Left ventricle myocardium inferior (tissue), 1 donor: Measurements from ENCODE around the gene MAGI1. TPM values are rescaled to one million over a fixed set of nuclear protein-coding genes. Genes with fewer than 3 reads are reported as not detected.
"Not testable (repeated sequence)": the region's sequence is repeated elsewhere in the genome, so short reads cannot be mapped to it uniquely, and the experiment has no call there.

Experiments used
- DNase-seq: peaks from one replicate; pipeline ENCODE4 v3.0.0-alpha.2; 2020
- H3K27ac ChIP-seq: fragments of 200-600 bp; replicated peaks from 2 replicates; pipeline ENCODE4 v1.8.0; 2021
- H3K27me3 ChIP-seq: fragments of 200-600 bp; 2 replicates; pipeline ENCODE4 v1.8.0; 2021; ENCODE audit warnings: low read depth
- H3K36me3 ChIP-seq: fragments of 200-600 bp; 2 replicates; pipeline ENCODE4 v1.8.0; 2021
- H3K4me1 ChIP-seq: fragments of 200-600 bp; 2 replicates; pipeline ENCODE4 v1.8.0; 2021
- H3K4me3 ChIP-seq: fragments of 200-600 bp; 2 replicates; pipeline ENCODE4 v1.8.0; 2021; ENCODE audit warnings: mild to moderate bottlenecking, moderate library complexity
- H3K9me3 ChIP-seq: fragments of 200-600 bp; replicated peaks from 2 replicates; pipeline ENCODE4 v1.8.0; 2021
- intact Hi-C: fragments of 100-400 bp; cut with micrococcal nuclease; formaldehyde crosslinking; loops from one replicate; pipeline ENCODE4 v1.11.0; 2022
- total RNA-seq: library from RNA; stranded (reverse); fragmentation: NEBNext Ultra II Directional; extraction: Animal tissue kit (Norgen Biotek cat#: 25700); gene quantifications from one replicate; pipeline ENCODE4 v1.2.1, GENCODE V29; 2021
- TF ChIP-seq, protein P1 (sequence below): fragments of 200-600 bp; IDR thresholded peaks from 2 replicates; pipeline ENCODE4 v1.8.0; 2021; ENCODE audit warnings: antibody characterized with exemption, mild to moderate bottlenecking, borderline replicate concordance
- donor health status: DM: no; HTN: yes; CAD: no; lungs with severe emphysema.

MAGI1 gene
- total RNA-seq, 1 donor from 2014 or later, result 36.6 TPM

DNA sequence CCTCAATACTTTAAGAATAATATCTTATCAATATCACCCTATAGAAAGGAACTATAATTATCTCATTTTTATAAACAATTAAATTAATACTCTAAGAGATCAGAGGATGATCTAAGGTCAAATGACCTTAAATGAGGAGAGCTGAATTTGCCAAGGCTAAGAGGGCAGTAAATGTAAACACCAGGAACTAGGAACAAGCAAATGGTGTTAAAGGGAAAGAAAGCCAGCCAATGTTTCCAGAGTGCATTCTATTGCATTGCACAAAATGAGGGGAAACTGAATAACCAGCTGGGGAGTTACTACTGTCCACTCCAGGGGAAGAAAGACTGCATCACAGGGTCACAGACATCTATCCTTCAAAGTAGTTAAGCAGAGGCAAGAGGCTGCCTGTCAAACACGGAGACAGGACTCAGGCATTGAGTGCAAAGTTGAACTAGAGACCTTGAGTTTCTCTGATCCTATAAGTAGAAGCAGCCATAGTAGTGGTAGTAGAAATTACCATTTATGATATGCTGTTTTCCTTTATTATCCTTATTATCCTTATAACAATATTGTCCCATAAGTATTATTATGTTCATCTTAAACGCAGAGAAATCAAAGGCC is 466.4 kb downstream of the MAGI1 start:
- DNase-seq, result no peak
- intact Hi-C loops, result no loop called here
- H3K4me1 ChIP-seq, result peaks cover 50% of the 10 kb centered on the region
- TF ChIP-seq, protein P1, sequence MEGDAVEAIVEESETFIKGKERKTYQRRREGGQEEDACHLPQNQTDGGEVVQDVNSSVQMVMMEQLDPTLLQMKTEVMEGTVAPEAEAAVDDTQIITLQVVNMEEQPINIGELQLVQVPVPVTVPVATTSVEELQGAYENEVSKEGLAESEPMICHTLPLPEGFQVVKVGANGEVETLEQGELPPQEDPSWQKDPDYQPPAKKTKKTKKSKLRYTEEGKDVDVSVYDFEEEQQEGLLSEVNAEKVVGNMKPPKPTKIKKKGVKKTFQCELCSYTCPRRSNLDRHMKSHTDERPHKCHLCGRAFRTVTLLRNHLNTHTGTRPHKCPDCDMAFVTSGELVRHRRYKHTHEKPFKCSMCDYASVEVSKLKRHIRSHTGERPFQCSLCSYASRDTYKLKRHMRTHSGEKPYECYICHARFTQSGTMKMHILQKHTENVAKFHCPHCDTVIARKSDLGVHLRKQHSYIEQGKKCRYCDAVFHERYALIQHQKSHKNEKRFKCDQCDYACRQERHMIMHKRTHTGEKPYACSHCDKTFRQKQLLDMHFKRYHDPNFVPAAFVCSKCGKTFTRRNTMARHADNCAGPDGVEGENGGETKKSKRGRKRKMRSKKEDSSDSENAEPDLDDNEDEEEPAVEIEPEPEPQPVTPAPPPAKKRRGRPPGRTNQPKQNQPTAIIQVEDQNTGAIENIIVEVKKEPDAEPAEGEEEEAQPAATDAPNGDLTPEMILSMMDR, result no peak
- H3K27me3 ChIP-seq, result no peaks in the 10 kb centered on the region
- H3K9me3 ChIP-seq, result peaks cover 8% of the 10 kb centered on the region
- no peak overlapping the region for H3K4me3 ChIP-seq
- H3K27ac ChIP-seq, result no peak overlapping the region
- no peaks in the 10 kb centered on the region for H3K36me3 ChIP-seq

DNA sequence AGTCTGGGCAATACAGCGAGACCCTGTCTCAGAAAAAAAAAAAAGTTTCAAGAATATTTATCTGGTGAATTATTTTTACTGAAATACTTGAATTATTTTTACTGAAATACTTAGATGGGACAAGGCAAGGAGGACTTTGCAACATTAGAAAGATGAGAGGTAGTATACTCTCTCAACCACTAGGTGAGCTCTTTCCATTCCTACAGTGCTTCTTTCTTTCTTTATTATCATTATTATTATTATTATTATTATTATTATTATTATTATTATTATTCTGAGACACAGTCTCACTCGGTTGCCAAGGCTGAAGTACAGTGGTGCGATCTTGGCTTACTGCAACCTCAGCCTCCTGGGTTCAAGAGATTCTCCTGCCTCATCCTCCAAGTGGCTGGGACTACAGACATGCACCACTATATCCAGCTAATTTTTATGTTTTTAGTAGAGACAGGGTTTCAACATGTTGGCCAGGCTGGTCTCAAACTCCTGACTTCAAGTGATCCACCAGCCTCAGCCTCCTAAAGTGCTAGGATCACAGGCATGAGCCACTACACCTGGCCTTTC is 468.8 kb downstream of the MAGI1 start:
- Histone ChIP-seq H3K4me3 (no peak overlapping the region), H3K27me3 (no peaks in the 10 kb centered on the region), H3K9me3 (peaks cover 8% of the 10 kb centered on the region), H3K4me1 (peaks cover 46% of the 10 kb centered on the region), H3K27ac (no peak overlapping the region), H3K36me3 (no peaks in the 10 kb centered on the region)
- intact Hi-C loops, result no loop called here
- TF ChIP-seq, protein P1, result peak; percentile 25
- DNase-seq, result no peak

DNA sequence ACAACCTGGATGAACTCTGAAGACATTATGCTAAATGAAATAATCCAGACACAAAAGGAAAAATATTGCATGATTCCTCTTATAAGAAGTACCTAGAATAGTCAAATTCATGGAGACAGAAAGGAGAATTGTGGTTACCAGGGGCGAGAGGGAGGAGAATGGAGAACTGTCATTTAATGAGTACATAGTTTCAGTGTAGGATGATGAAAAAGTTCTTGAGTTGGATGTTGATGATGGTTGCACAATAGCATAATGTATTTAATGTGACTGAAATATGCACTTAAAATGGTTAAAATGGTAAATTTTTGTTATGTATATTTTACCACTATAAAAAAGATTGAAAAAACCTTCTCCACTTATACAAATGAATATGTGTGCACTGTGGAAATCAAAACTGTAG is 469.6 kb downstream of the MAGI1 start:
- peaks cover 8% of the 10 kb centered on the region for H3K9me3 ChIP-seq
- no peaks in the 10 kb centered on the region for H3K36me3 ChIP-seq
- no peak for DNase-seq
- intact Hi-C loops, result no loop called here
- peak overlapping the region; percentile 78 for H3K27ac ChIP-seq
- H3K27me3 ChIP-seq, result no peaks in the 10 kb centered on the region
- TF ChIP-seq, protein P1, result no peak
- peaks cover 54% of the 10 kb centered on the region for H3K4me1 ChIP-seq
- H3K4me3 ChIP-seq, result peak overlapping the region; percentile 7

DNA sequence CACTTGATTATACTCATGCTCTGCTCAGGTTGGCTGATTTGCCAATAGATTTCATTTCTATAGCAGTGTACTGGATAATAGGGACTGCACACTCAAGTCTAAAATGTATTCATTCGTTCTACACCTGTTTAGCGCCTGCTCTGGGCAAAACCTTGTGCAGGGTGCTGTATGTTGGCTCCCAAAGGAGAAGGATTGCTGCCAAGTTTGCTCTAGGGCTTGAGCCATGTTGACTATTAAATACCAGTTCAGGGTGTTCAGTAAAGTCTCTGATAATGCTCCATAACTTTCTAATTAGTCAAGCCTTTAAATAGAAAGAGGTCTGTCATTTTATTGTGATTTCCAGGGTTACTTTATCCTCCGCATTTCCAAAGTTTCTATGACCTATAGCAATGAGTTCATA is 470.2 kb downstream of the MAGI1 start:
- TF ChIP-seq, protein P1, result no peak

DNA sequence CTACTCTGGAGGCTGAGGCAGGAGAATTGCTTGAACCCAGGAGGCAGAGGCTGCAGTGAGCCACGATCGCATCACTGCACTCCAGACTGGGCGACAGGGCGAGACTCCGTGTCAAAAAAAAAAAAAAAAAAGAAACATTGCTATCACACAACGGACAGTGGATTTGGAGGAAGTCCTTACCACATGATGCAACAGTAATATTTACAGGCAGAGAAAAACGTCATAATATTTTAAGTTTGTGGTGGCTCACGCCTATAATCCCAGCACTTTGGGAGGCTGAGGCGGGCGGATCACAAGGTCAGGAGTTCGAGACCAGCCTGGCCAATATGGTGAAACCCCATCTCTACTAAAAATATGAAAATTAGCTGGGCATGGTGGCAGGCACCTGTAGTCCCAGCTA is 473.0 kb downstream of the MAGI1 start:
- H3K36me3 ChIP-seq, intact Hi-C loops, H3K4me3 ChIP-seq, H3K27me3 ChIP-seq, H3K9me3 ChIP-seq, H3K27ac ChIP-seq, DNase-seq: not testable (repeated sequence)
- peaks cover 70% of the 10 kb centered on the region for H3K4me1 ChIP-seq

More for the DNA sequence above, 470.2 kb downstream of the MAGI1 start:
- no peaks in the 10 kb centered on the region for H3K27me3 ChIP-seq
- intact Hi-C loops, result no loop called here
- H3K4me1 ChIP-seq, result peaks cover 61% of the 10 kb centered on the region
- DNase-seq, result no peak
- H3K27ac ChIP-seq, result peak overlapping the region; percentile 78
- H3K4me3 ChIP-seq, result peak overlapping the region; percentile 7
- H3K36me3 ChIP-seq, result no peaks in the 10 kb centered on the region
- peaks cover 2% of the 10 kb centered on the region for H3K9me3 ChIP-seq

DNA sequence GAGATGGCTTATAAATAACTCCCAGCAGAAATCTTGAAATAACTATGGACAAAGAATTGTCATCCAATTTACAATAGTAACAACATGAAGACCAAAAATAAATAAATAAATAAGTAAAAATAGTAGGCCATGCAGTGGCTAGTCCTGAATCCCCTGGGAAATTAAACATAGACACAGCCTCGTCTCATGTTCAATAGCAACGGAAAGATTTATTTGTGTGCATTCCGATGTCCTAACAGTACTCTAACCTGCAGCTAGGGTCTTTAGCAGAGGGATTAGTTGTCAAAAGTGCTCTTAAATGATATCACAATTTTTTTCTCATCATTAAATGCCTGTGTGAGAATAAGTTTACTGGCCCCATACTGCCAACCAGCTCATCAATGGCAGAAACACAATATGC is 474.2 kb downstream of the MAGI1 start:
- TF ChIP-seq, protein P1, result peak; percentile 33
- peak overlapping the region; percentile 18 for H3K27ac ChIP-seq
- H3K9me3 ChIP-seq, result no peaks in the 10 kb centered on the region
- intact Hi-C loops, result no loop called here
- H3K36me3 ChIP-seq, result no peaks in the 10 kb centered on the region
- peaks cover 68% of the 10 kb centered on the region for H3K4me1 ChIP-seq
- no peak for DNase-seq
- no peak overlapping the region for H3K4me3 ChIP-seq
- H3K27me3 ChIP-seq, result no peaks in the 10 kb centered on the region
